Thoracic aorta endothelial cell (primary cell): ENCODE results near the gene PRIM1. TPM values are rescaled to one million over a fixed set of nuclear protein-coding genes. Genes with fewer than 3 reads are reported as not detected.

Source experiments
- total RNA-seq: library from RNA; depleted of rRNA; stranded (reverse); fragments of >200 nt; gene quantifications from 2 replicates; pipeline ENCODE4 v1.2.3, GENCODE V29; 2012

PRIM1 gene
- total RNA-seq: 21.8 and 35.1 TPM in 2 replicates

GRCh38 chr12:56751712-56752598 lies at the start of gene PRIM1:
TSS of gene PRIM1 (minus strand) at chr12:56752323. CDS start at chr12:56752298, 25 bp downstream.

GRCh38 chr12:56724972-56725722 lies 27.0 kb downstream of the PRIM1 start, which contains the start of gene NACA:
TSS of gene NACA (minus strand) at chr12:56725299. CDS start at chr12:56724521, 778 bp downstream.

GRCh38 chr12:56688129-56688845 lies 63.8 kb downstream of the PRIM1 start, which contains the start of gene PTGES3:
TSS of gene PTGES3 (minus strand) at chr12:56688284. CDS start at chr12:56687999, 285 bp downstream.

Other genes with a start within 250 kb of the PRIM1 start
- gene RBMS2, start 230.5 kb downstream of the PRIM1 start, total RNA-seq: 43.8 and 53.7 TPM in 2 replicates
- gene BAZ2A, start 122.0 kb downstream of the PRIM1 start, total RNA-seq: 54.4 and 69.6 TPM in 2 replicates
- gene ATP5F1B, start 106.3 kb downstream of the PRIM1 start, total RNA-seq: 679 and 680 TPM in 2 replicates
- 210 and 239 TPM in 2 replicates for gene PTGES3, start 64.0 kb downstream of the PRIM1 start, total RNA-seq
- gene NACA, start 27.0 kb downstream of the PRIM1 start, total RNA-seq: 1,195 and 1,204 TPM in 2 replicates
- 0.27 and 0.43 TPM in 2 replicates for gene HSD17B6, start 11.0 kb upstream of the PRIM1 start, total RNA-seq
- gene SDR9C7, start 182.1 kb upstream of the PRIM1 start, total RNA-seq: not detected in 2 replicates
- under 0.01 and 0.14 TPM in 2 replicates for gene RDH16, start 205.3 kb upstream of the PRIM1 start, total RNA-seq